A549 (cell line): ENCODE measurements around the gene CNBP. TPM values are rescaled to one million over a fixed set of nuclear protein-coding genes. Genes with fewer than 3 reads are reported as not detected.

ENCODE experiments used
- ATAC-seq, 2 experiments: fragments of 200-7000 bp in 1 of 2; fragments of >200 bp in 1 of 2; cut with Nextera tagmentation in 1 of 2; cut with Tn5 transposase in 1 of 2; 3 replicates each; pipeline versions ENCODE4 v1.8.0 to v1.9.1; 2018 to 2020; ENCODE audit warnings: mild to moderate bottlenecking in 1 of 2, moderate library complexity in 1 of 2
- CTCF ChIA-PET: fragments of 300-600 bp; sonication (Branson Sonifier 250); formaldehyde crosslinking; extraction: SDS; loops from one replicate; lab custom pipeline; 2021; ENCODE audit warnings: antibody characterized with exemption, inconsistent platforms; lab: Yijun Ruan, JAX
- POLR2A ChIA-PET: fragments of 350-600 bp; formaldehyde crosslinking; extraction: SDS; loops from one replicate; lab custom pipeline; 2021; ENCODE audit warnings: antibody characterized with exemption, inconsistent platforms; lab: Yijun Ruan, JAX
- DNase-seq, 2 experiments: peaks; one replicate each; pipeline versions ENCODE4 v3.0.0 to v3.0.0-alpha.2; 2011 to 2016; ENCODE audit warnings: low read depth in 1 of 2, low spot score in 1 of 2
- FAIRE-seq: peaks from 2 replicates; lab custom pipeline; 2011; peaks lifted over from hg19 to GRCh38; lab: Jason Lieb, UNC
- H3K27ac ChIP-seq, 2 experiments: fragments of >200 bp; sonication (Bioruptor Twin); formaldehyde crosslinking; 3 replicates each; pipeline ENCODE4 v1.5.1; 2016 to 2017
- H3K4me1 ChIP-seq: fragments of >200 bp; sonication (Bioruptor Twin); formaldehyde crosslinking; 3 replicates; pipeline ENCODE4 v1.6.1; 2016
- H3K4me2 ChIP-seq: fragments of >200 bp; sonication (Bioruptor Twin); formaldehyde crosslinking; 3 replicates; pipeline ENCODE4 v1.6.1; 2016
- H3K4me3 ChIP-seq: fragments of >200 bp; sonication (Bioruptor Twin); formaldehyde crosslinking; 3 replicates; pipeline ENCODE4 v1.5.1; 2016
- H3K9me3 ChIP-seq: fragments of >200 bp; sonication (Bioruptor Twin); formaldehyde crosslinking; 3 replicates; pipeline ENCODE4 v1.6.1; 2016
- BHLHE40 ChIP-seq: IDR thresholded peaks from 2 replicates; pipeline ENCODE4 v1.6.1; 2012; ENCODE audit warnings: low read depth, low read length, inconsistent platforms
- CBX2 ChIP-seq: fragments of 200-600 bp; sonication (generic); IDR thresholded peaks from 2 replicates; pipeline ENCODE4 v1.6.1; 2016; ENCODE audit warnings: low read depth, mild to moderate bottlenecking, borderline replicate concordance
- CBX8 ChIP-seq: fragments of 200-600 bp; sonication (generic); IDR thresholded peaks from 2 replicates; pipeline ENCODE4 v1.6.1; 2016
- CHD4 ChIP-seq: fragments of 200-600 bp; sonication (generic); IDR thresholded peaks from 2 replicates; pipeline ENCODE4 v1.6.1; 2016; ENCODE audit warnings: antibody characterized with exemption, mild to moderate bottlenecking, borderline replicate concordance
- EHMT2 ChIP-seq: fragments of 200-600 bp; sonication (generic); IDR thresholded peaks from 2 replicates; pipeline ENCODE4 v1.6.1; 2016; ENCODE audit warnings: antibody characterized with exemption, low read depth, mild to moderate bottlenecking, moderate library complexity
- ESRRA ChIP-seq: fragments of 150-350 bp; IDR thresholded peaks from 2 replicates; pipeline ENCODE4 v1.6.1; 2014; ENCODE audit warnings: mild to moderate bottlenecking, low read length, borderline replicate concordance
- FOSB ChIP-seq: fragments of 250-450 bp; sonication (Bioruptor Pico); IDR thresholded peaks from 2 replicates; pipeline ENCODE4 v1.5.0; 2020; ENCODE audit warnings: mild to moderate bottlenecking, moderate library complexity
- FOSL2 ChIP-seq, 2 experiments: fragments of 450-650 bp in 1 of 2; fragments of >200 bp in 1 of 2; sonication (Bioruptor Twin) in 1 of 2; formaldehyde crosslinking; IDR thresholded peaks; 2 replicates each; pipeline versions ENCODE4 v1.5.0 to v1.6.1; 2016 to 2020; ENCODE audit warnings: mild to moderate bottlenecking in 1 of 2, moderate library complexity in 1 of 2
- FOXS1 ChIP-seq: fragments of 250-450 bp; sonication (Bioruptor Pico); IDR thresholded peaks from 2 replicates; pipeline ENCODE4 v1.5.0; 2020; ENCODE audit warnings: mild to moderate bottlenecking, moderate library complexity
- HDAC2 ChIP-seq: fragments of 200-600 bp; sonication (generic); IDR thresholded peaks from 2 replicates; pipeline ENCODE4 v1.6.1; 2016
- HOXB5 ChIP-seq: fragments of 250-450 bp; sonication (Bioruptor Pico); IDR thresholded peaks from 2 replicates; pipeline ENCODE4 v1.5.0; 2020; ENCODE audit warnings: mild to moderate bottlenecking, moderate library complexity
- JUNB ChIP-seq: fragments of >200 bp; sonication (Bioruptor Twin); formaldehyde crosslinking; IDR thresholded peaks from 2 replicates; pipeline ENCODE4 v1.6.1; 2016
- KDM1A ChIP-seq: fragments of 200-600 bp; sonication (generic); IDR thresholded peaks from 2 replicates; pipeline ENCODE4 v1.6.1; 2016; ENCODE audit warnings: low read depth, mild to moderate bottlenecking
- KDM5A ChIP-seq: fragments of 200-600 bp; sonication (generic); IDR thresholded peaks from 2 replicates; pipeline ENCODE4 v1.6.1; 2016; ENCODE audit warnings: antibody characterized with exemption, mild to moderate bottlenecking
- MAFK ChIP-seq: fragments of 450-650 bp; IDR thresholded peaks from 2 replicates; pipeline ENCODE4 v1.6.1; 2014; ENCODE audit not compliant: partially characterized antibody
- MYC ChIP-seq: IDR thresholded peaks from 2 replicates; pipeline ENCODE4 v1.6.1; 2012; ENCODE audit warnings: mild to moderate bottlenecking, inconsistent platforms, low read length, improper control_type of control experiment, borderline replicate concordance
- PHF8 ChIP-seq: fragments of 200-600 bp; sonication (generic); IDR thresholded peaks from 2 replicates; pipeline ENCODE4 v1.6.1; 2016; ENCODE audit warnings: low read depth, mild to moderate bottlenecking, antibody characterized with exemption, moderate library complexity, borderline replicate concordance
- POLR2AphosphoS2 ChIP-seq: conservative IDR thresholded peaks from 2 replicates; pipeline ENCODE4 v1.6.1; 2012; ENCODE audit warnings: low read length, improper control_type of control experiment, inconsistent platforms
- RCOR1 ChIP-seq: fragments of 150-350 bp; IDR thresholded peaks from 2 replicates; pipeline ENCODE4 v1.6.1; 2014; ENCODE audit warnings: antibody characterized with exemption, low read length, low read depth
- RNF2 ChIP-seq: fragments of 200-600 bp; sonication (generic); IDR thresholded peaks from 2 replicates; pipeline ENCODE4 v1.6.1; 2016; ENCODE audit warnings: low read depth, mild to moderate bottlenecking, antibody characterized with exemption, moderate library complexity, borderline replicate concordance
- SMC3 ChIP-seq: fragments of >200 bp; sonication (Bioruptor Twin); formaldehyde crosslinking; IDR thresholded peaks from 3 replicates; pipeline ENCODE4 v1.6.1; 2018; ENCODE audit warnings: inconsistent platforms
- SREBF2 ChIP-seq: fragments of 450-650 bp; IDR thresholded peaks from 2 replicates; pipeline ENCODE4 v1.6.1; 2014; ENCODE audit warnings: mild to moderate bottlenecking, moderate library complexity
- TFCP2L1 ChIP-seq: fragments of 250-450 bp; sonication (Bioruptor Pico); IDR thresholded peaks from 2 replicates; pipeline ENCODE4 v1.5.0; 2021; ENCODE audit warnings: mild to moderate bottlenecking
- ZFP36 ChIP-seq: fragments of 450-650 bp; IDR thresholded peaks from 2 replicates; pipeline ENCODE4 v1.6.1; 2014; ENCODE audit warnings: borderline replicate concordance; ENCODE audit not compliant: partially characterized antibody
- ZSCAN20 ChIP-seq: fragments of 250-450 bp; sonication (Bioruptor Pico); IDR thresholded peaks from 2 replicates; pipeline ENCODE4 v1.8.0; 2022; ENCODE audit warnings: mild to moderate bottlenecking, moderate library complexity
- WGBS: methylation state at CpG from one replicate; pipeline ENCODE4 v1.1.6; 2017; ENCODE audit errors: missing lambda C conversion rate; 5-methylcytosine and 5-hydroxymethylcytosine counted together
- polyA plus RNA-seq, 4 experiments: library from polyadenylated mRNA; depleted of rRNA in 3 of 4; stranded (reverse); fragments of >200 nt; fragmentation: RNase III in 1 of 4; extraction: RNeasy Plus Mini Kit Qiagen cat#74134 plus additional on column Dnase treatment in 1 of 4; gene quantifications; 2 replicates in 3 of 4; 3 replicates in 1 of 4; pipeline ENCODE4 v1.2.3, GENCODE V29; 2011 to 2017
- TF ChIP-seq, protein P1 (sequence below): IDR thresholded peaks from 2 replicates; pipeline ENCODE4 v1.6.1; 2012
- TF ChIP-seq, protein P2 (sequence below): fragments of >200 bp; sonication (Bioruptor Twin); formaldehyde crosslinking; IDR thresholded peaks from 2 replicates; pipeline ENCODE4 v1.6.1; 2016
- TF ChIP-seq, protein P3 (sequence below): fragments of 250-450 bp; sonication (Bioruptor Pico); IDR thresholded peaks from 2 replicates; pipeline ENCODE4 v1.5.0; 2020; ENCODE audit warnings: low read depth, mild to moderate bottlenecking, moderate library complexity
- TF ChIP-seq, protein P4 (sequence below): fragments of >200 bp; sonication (Bioruptor Twin); formaldehyde crosslinking; IDR thresholded peaks from 3 replicates; pipeline ENCODE4 v1.5.1; 2016

Gene CNBP
- polyA plus RNA-seq, 2 of the 4 experiments (the other 2 are of a cell fraction), result 312 to 365 TPM

DNA sequence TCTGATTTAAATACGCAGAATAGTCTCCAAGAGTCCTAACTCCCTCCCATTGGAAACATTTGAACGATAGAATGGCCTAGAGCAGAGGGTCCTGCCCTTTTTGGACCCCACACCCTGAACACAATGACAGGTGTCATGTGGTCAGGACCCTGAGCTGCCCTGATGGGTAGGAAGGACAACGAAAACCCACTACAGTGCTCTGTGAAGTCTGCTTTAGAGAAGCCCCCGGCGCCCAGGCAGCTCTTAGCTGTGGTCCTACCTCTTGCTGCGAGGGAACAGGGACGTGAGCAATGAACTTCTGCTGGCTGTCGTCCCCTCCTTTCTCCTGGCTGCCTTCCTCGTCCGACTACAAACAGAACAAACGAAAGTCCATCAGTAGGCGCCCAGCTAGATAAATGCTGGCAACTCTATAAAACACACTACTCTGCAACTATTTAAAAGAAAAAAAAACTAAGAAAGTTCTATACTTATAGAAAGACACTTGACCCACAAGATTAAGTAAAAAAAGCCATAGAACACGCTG, 53.3 kb downstream of the CNBP start:
- Histone ChIP-seq H3K4me2 (no peak overlapping the region), H3K4me3 (no peak overlapping the region), H3K4me1 (no peaks in the 10 kb centered on the region), H3K9me3 (no peaks in the 10 kb centered on the region), H3K27ac (no peak overlapping the region)
- ChIA-PET CTCF (no interaction called here), POLR2A (no interaction called here)
- WGBS, result 92% methylated on average over 13 of the region's 13 CpGs
- TF ChIP-seq CHD4, result no peak
- TF ChIP-seq MYC, result no peak
- no peak for TF ChIP-seq RCOR1
- TF ChIP-seq KDM1A, result no peak
- no peak for TF ChIP-seq TFCP2L1
- TF ChIP-seq CBX2, result no peak
- TF ChIP-seq ZFP36, result no peak
- no peak for TF ChIP-seq SMC3
- TF ChIP-seq, protein P1, sequence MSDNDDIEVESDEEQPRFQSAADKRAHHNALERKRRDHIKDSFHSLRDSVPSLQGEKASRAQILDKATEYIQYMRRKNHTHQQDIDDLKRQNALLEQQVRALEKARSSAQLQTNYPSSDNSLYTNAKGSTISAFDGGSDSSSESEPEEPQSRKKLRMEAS, result no peak
- no peak for TF ChIP-seq HDAC2
- no peak for TF ChIP-seq BHLHE40
- no peak for TF ChIP-seq FOSL2 (IDR thresholded peaks at IDR 0.05)
- no peak for TF ChIP-seq FOSL2 (CRISPR knock-in tag; IDR thresholded peaks at IDR 0.05)
- TF ChIP-seq RNF2, result no peak
- no peak for TF ChIP-seq JUNB
- no peak for TF ChIP-seq SREBF2
- TF ChIP-seq EHMT2, result no peak
- DNase-seq, result no peak
- ATAC-seq, result no peak
- no peak for FAIRE-seq

DNA sequence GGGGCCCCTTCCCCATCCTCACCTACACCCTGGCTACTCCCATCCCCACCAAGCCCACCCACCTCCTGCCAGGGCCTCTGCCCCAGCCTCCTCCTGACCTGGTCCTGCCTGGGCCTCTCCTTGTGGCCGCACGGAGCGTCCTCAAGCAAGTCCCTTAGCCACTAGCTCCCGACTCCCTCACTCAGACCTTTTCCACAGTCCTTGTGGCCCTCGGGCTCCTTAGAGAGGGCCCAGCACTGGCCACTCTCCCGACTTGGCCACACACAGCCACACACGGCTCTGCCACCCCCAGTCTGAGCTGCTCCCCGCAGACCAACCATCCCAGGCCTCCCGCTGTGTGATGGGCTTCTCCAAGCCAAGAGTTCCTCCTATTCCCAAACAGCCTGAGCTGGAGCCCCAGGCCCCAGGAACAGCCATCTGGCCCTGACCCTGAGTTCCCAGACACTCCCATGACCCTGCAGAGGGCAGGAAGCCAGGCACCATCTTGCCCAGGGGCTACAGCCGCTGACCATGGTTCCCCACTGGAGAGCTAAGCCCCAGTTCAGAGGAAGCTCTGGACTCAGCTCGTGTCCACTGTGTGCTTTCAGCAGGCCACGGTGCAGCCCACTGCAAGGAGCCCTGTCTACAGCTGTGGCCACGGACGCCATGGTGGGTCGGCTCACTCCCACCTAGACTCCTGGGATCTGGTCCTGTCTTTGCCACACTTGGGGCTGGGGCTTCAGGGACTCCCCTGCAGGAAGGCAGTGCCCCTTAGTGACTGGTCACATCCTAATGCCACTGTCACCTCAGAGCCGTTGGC, 55.1 kb downstream of the CNBP start:
- ChIA-PET POLR2A (no interaction called here), CTCF (interaction anchor here (0.8 kb wide), 1 partner anchor 8 kb away, joined by 3 read pairs; no protein-coding TSS in a partner anchor)
- TF ChIP-seq, protein P2, sequence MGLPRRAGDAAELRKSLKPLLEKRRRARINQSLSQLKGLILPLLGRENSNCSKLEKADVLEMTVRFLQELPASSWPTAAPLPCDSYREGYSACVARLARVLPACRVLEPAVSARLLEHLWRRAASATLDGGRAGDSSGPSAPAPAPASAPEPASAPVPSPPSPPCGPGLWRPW, result no peak
- TF ChIP-seq ESRRA, result no peak
- TF ChIP-seq HDAC2, result no peak
- TF ChIP-seq POLR2AphosphoS2, result no peak
- Histone ChIP-seq H3K9me3 (no peaks in the 10 kb centered on the region), H3K4me2 (no peak overlapping the region), H3K4me1 (peaks cover 2% of the 10 kb centered on the region; the same call in 2 of the 3 replicates), H3K4me3 (no peak overlapping the region), H3K27ac (no peak overlapping the region)
- no peak for FAIRE-seq
- ATAC-seq, result no peak
- 94% methylated on average over 13 of the region's 16 CpGs for WGBS
- no peak for DNase-seq

DNA sequence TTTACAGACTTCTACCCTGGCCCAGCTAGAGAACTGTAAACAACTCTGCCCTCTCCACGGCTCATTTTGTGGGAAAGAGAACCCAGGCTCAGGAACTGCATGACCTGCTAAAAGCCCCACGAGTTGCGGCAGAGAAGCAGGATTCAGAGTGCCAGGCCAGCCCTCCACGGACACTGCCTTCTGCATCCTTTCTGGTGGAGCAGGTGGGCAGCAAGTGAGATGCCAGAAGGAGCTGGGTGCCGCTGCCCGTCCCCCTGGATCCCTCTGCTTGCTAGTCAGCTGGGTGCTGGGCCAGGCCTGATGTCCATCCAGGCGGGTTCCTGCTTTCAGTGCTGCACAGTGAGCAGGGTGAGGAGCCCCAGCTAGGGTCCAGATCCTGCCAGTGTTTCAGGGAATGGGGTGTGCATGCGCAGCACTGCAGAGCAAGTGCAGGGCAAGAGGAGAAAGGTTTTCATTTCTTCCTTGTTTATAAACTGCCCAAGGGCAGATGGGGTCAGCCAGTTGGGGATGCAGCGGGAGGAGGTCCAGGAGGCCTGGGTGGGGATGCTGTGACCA, 56.9 kb downstream of the CNBP start:
- Histone ChIP-seq H3K4me1 (peaks cover 18% of the 10 kb centered on the region), H3K27ac (no peak overlapping the region), H3K9me3 (no peaks in the 10 kb centered on the region), H3K4me2 (no peak overlapping the region), H3K4me3 (no peak overlapping the region)
- ChIA-PET POLR2A (no interaction called here), CTCF (interaction anchor here (1.0 to 1.7 kb wide), 2 partner anchors 74 to 119 kb away, joined by 3 to 6 read pairs; no protein-coding TSS in a partner anchor)
- 85% methylated on average over 3 of the region's 9 CpGs for WGBS
- FAIRE-seq, result no peak
- no peak for DNase-seq
- ATAC-seq, result no peak
- TF ChIP-seq, protein P2, result no peak
- TF ChIP-seq KDM5A (no peak), HOXB5 (CRISPR knock-in tag) (no peak), FOSL2 (IDR thresholded peaks at IDR 0.05) (no peak), FOSL2 (CRISPR knock-in tag; IDR thresholded peaks at IDR 0.05) (no peak), FOXS1 (CRISPR knock-in tag) (no peak), MAFK (no peak), CBX8 (no peak), CBX2 (no peak), ZSCAN20 (CRISPR knock-in tag) (no peak), FOSB (CRISPR knock-in tag) (no peak), PHF8 (no peak), KDM1A (no peak), SREBF2 (no peak)
- TF ChIP-seq, protein P3, sequence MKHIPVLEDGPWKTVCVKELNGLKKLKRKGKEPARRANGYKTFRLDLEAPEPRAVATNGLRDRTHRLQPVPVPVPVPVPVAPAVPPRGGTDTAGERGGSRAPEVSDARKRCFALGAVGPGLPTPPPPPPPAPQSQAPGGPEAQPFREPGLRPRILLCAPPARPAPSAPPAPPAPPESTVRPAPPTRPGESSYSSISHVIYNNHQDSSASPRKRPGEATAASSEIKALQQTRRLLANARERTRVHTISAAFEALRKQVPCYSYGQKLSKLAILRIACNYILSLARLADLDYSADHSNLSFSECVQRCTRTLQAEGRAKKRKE (CRISPR knock-in tag), result no peak
- TF ChIP-seq, protein P4, sequence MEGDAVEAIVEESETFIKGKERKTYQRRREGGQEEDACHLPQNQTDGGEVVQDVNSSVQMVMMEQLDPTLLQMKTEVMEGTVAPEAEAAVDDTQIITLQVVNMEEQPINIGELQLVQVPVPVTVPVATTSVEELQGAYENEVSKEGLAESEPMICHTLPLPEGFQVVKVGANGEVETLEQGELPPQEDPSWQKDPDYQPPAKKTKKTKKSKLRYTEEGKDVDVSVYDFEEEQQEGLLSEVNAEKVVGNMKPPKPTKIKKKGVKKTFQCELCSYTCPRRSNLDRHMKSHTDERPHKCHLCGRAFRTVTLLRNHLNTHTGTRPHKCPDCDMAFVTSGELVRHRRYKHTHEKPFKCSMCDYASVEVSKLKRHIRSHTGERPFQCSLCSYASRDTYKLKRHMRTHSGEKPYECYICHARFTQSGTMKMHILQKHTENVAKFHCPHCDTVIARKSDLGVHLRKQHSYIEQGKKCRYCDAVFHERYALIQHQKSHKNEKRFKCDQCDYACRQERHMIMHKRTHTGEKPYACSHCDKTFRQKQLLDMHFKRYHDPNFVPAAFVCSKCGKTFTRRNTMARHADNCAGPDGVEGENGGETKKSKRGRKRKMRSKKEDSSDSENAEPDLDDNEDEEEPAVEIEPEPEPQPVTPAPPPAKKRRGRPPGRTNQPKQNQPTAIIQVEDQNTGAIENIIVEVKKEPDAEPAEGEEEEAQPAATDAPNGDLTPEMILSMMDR, result no peak
